ENCODE results near the gene PPM1B.

PPM1B gene

DNA sequence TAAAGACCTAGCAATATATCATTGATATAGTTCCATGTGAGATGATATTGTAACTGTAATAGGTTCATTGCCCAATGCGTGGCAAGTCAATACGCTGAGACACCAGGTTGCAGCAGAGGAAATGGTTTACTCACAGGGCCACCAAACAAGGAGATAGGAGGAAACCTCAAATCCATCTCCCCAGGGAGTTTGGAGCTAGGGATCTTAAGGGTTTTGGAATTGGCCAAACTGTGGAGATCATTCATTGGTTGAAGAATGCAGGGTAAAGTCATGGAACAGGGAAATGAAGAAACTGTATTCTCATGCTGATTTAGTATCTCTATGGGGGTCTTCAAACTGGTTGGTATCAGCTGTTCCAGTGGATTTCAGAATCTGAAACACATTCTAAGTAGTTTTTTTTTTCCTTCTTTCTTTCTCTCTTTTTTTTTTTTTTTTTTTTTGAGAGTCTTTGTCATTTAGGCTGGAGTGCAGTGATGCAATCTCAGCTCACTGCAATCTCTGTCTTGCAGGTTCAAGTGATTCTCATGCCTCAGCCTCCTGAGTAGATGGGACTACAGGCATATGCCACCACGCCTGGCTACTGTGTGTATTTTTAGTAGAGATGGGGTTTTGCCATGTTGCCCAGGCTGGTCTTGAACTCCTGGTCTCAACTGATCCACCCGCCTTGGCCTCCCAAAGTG, 30.7 kb upstream of the PPM1B start:
- H3K4me3 ChIP-seq (ENCODE audit: low read depth, low read length) = no peak overlapping the region
- no peak for DNase-seq (ENCODE audit: low read depth)
- TF ChIP-seq, protein P1, sequence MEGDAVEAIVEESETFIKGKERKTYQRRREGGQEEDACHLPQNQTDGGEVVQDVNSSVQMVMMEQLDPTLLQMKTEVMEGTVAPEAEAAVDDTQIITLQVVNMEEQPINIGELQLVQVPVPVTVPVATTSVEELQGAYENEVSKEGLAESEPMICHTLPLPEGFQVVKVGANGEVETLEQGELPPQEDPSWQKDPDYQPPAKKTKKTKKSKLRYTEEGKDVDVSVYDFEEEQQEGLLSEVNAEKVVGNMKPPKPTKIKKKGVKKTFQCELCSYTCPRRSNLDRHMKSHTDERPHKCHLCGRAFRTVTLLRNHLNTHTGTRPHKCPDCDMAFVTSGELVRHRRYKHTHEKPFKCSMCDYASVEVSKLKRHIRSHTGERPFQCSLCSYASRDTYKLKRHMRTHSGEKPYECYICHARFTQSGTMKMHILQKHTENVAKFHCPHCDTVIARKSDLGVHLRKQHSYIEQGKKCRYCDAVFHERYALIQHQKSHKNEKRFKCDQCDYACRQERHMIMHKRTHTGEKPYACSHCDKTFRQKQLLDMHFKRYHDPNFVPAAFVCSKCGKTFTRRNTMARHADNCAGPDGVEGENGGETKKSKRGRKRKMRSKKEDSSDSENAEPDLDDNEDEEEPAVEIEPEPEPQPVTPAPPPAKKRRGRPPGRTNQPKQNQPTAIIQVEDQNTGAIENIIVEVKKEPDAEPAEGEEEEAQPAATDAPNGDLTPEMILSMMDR (IDR thresholded peaks at IDR 0.05; ENCODE audit: control insufficient read depth, extremely low read depth, insufficient read depth) = no peak

DNA sequence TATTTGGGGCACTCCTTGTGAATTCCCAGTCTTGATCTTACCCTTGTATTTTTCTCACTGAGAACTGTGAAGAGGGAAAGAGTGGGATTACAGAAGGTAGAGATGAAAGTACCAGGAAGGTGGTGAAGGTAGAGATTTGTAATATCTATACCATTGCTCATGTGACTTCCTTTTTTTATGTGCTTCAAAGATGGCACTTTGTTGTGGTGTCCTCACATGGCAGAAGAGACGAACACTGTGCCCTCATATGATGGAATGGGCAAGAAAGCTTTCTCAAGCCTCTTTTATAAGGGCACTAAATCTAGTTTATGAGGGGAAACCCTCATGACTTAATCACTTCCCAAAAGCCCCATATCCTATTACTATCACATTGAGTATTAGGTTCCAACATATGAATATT, 28.9 kb upstream of the PPM1B start:
- TF ChIP-seq, protein P1 (IDR thresholded peaks at IDR 0.05; ENCODE audit: control insufficient read depth, extremely low read depth, insufficient read depth) = no peak
- no peak for DNase-seq (ENCODE audit: low read depth)

DNA sequence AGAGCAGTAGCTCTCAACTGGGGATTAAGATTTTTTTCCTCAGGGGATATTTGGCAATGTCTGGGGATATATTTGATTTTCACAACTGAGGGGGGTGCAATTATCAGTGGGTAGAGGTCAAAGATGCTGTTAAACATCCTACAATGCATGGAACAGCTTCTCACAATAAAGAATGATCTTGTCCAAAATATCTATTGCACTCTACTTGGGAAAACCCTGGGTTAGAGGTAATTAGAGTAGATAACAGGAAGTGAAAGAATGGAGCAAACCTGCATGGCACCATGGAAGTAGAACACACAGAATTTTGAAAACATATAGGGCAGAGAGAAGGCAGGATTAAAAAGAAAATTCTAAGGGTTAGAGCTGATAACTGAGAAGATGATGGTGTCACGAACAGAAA, 26.4 kb upstream of the PPM1B start:
- no peak overlapping the region for H3K4me3 ChIP-seq (ENCODE audit: low read depth, low read length)
- DNase-seq (ENCODE audit: low read depth) = no peak
- TF ChIP-seq, protein P1 (IDR thresholded peaks at IDR 0.05; ENCODE audit: control insufficient read depth, extremely low read depth, insufficient read depth) = no peak

More for the DNA sequence above, 28.9 kb upstream of the PPM1B start:
- H3K4me3 ChIP-seq (ENCODE audit: low read depth, low read length) = no peak overlapping the region

DNA sequence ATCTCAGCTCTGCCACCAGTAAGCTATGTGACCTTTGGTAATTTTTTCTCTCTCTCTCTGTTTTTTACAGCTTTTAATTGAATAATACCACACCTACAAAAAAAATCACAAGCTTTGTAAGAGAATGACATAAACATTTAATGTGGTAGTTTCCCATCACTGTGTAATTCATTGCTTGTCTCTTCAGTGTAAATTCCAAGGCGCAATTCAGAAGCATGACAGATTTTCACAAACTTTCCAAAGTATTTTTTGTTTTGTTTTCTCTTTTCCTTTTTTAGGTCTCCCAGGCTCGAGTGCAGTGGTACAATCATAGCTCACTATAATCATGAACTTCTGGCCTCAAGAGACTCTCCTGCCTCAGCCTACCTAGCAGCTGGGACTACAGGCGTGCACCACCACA, 25.0 kb upstream of the PPM1B start:
- TF ChIP-seq, protein P1 (IDR thresholded peaks at IDR 0.05; ENCODE audit: control insufficient read depth, extremely low read depth, insufficient read depth) = no peak
- no peak overlapping the region for H3K4me3 ChIP-seq (ENCODE audit: low read depth, low read length)
- DNase-seq (ENCODE audit: low read depth) = no peak

DNA sequence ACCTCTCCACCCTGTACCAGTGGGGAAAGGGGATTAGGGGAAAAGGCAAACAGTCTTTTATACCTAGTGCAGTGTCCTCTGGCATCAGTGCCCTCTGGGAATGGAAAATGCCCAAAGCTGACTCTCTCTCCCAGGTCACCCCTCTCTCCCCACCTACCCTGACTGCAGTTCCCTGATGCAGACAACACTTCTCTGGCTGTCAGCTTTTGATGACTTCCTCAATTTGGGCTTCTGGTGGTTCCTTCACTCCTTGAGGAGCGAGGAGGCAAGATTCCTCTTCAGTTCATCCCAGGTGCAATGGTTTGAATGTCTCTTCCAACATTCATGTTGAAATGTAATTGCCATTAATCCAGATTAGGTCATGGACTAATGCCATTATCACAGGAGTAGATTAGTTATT, 19.7 kb upstream of the PPM1B start:
- no peak for DNase-seq (ENCODE audit: low read depth)
- TF ChIP-seq, protein P1 (IDR thresholded peaks at IDR 0.05; ENCODE audit: control insufficient read depth, extremely low read depth, insufficient read depth) = no peak
- no peak overlapping the region for H3K4me3 ChIP-seq (ENCODE audit: low read depth, low read length)

DNA sequence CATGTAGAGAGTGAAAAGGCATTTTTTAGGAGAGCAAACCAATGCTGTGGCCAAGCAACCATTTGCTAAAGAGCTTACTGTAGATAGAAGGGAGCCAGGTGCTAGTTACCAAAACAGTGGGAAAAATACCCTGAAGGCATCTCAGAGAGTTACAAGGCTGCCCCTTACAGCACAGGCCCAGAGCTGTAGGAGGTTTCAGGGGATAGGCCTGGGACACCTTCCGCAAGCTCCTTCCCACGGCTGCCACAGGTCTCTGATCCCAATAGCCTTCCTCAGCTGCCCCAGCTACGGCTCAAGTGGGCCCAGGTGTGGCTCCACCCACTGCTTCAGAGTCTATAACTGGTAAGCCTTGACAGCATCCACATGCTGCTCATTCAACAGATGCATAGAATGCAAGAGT, 18.2 kb upstream of the PPM1B start:
- TF ChIP-seq, protein P1 (IDR thresholded peaks at IDR 0.05; ENCODE audit: control insufficient read depth, extremely low read depth, insufficient read depth) = no peak
- no peak for DNase-seq (ENCODE audit: low read depth)
- H3K4me3 ChIP-seq (ENCODE audit: low read depth, low read length) = no peak overlapping the region

All from LNCaP clone FGC (cell line).